Activated CD4-positive, alpha-beta T cell treated with anti-CD3 and anti-CD28 coated beads, Interleukin-2, amount 50 U/mL, for 16 hours (primary cell): Measurements from ENCODE around the gene EXO1.
"Not testable (repeated sequence)": the region's sequence is repeated elsewhere in the genome, so short reads cannot be mapped to it uniquely, and the experiment has no call there.

Experiments
- DNase-seq: peaks from one replicate; pipeline ENCODE4 v3.0.0-alpha.2; 2020

EXO1 gene

DNA sequence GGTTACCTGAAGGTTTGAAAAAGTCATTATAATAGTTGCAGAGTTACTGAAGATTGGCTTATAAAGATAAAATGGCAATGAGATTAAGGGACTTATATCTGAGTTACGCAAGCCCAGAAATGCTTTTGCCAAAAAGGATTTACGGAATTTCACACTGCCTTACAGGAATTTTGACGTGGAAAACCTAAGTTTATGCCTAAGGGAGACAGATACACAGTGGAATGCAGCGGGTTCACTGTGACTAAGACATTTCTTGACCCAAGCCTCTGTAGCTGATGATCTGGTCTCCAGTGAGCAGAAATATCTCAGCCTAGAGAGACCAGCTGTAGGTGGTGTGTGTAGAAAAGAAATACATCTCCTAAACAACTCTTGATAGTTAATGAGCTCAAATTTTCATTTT lies 10.1 kb upstream of the EXO1 start:
- DNase-seq, result no peak

DNA sequence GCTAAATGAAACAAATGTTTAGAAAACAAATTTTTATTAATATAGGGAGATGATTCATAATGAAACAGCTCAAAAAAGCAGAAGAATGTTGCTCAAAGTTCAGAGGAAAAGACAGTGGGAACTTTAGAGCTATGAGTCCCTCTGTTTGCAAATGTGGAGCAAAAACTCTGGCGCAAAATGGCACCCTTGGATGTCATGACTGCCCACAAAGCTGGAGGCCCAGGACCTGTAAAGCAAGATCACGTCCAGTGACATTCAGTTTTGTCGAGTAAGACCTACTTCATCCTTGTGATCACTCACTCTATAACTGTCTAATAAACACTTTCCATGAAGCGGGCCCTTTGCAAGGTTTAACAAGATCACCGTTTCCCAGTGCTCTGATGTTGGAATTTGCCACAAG lies 9.1 kb upstream of the EXO1 start:
- DNase-seq, result no peak

DNA sequence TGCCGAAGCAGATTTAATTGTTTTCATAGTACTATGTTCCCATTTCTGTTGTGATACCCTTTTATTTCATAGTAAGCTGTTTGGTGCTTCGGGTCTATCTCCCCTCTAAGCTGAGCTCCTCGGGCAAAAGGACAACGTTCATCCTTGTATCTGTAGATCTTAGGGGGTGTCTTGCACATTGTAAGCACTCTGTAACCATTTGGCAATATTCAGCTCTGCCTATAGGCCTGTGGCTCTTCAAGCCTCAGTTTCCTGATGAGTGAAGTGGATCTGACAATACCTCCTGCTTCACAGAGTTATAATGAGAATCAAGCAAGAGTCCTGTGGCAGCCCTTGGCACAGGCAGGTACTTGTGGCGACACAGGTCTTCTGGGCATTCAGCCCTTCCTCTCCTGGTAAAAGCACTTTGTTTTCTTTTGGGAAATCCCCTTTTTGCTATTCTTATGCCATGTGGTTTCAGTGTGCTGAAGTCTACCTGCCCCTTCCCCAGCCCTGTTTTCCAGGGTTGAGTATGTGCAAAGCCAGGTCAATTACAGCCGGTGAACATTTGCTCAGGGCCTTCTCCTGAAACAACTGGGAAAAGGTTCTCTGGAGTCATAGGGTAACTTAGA lies 8.5 kb upstream of the EXO1 start:
- DNase-seq, result peak; percentile 15

DNA sequence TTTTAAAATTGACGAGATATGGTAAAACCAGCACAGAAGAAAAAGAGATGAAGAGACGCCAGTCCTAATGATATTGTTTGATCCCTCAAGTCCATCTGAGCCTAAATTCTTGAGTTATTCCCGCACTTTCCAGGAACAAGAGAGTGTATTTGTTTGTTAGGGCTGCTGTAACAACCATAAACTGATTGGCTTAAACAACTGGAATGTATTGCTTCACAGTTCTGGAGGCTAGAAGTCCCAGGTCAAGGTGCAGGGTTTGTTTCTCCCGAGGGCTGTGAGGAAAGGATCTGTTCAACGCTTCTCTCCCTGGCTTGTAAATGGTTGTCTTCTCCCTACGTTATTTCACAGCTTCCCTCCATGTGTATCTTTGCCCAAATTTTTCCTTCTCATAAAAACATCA lies 7.8 kb upstream of the EXO1 start:
- no peak for DNase-seq

DNA sequence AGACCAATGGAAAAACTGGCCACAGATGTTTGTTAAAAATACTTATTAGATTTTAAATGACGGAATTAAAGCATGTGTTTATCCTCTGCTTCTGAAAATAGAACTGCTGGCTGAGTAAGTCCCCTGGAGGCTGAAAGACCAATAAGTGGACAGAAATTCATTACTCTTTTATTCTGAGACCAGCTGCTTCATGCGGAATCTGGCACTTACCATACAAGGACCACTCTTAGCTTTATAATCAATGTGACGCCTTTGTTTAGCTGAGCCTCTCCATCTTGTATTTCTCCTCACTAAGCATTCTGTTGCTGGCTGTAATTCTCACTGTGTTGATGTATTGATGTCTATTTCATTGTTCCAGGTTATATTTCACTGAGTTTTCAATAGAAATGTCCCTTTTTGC lies 6.3 kb upstream of the EXO1 start:
- DNase-seq, result no peak

DNA sequence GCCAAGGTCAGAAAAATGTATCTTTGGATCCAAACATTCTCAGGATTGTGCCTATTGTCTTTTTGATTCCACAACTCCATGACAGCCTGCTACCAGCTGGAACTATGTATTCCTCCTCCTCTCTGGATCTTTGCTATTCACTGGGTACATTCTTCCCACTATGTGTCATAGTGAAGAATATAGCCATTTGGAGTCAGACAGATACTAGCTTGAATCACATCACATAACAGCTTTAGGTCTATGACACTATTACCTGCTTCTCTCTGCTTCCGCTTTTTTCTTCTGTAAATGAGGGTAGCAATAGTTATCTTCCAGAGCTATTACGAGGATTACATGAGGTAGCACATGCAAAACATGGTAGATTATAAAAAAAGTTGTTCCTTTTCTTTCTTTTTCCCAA lies 5.4 kb upstream of the EXO1 start:
- DNase-seq, result no peak

DNA sequence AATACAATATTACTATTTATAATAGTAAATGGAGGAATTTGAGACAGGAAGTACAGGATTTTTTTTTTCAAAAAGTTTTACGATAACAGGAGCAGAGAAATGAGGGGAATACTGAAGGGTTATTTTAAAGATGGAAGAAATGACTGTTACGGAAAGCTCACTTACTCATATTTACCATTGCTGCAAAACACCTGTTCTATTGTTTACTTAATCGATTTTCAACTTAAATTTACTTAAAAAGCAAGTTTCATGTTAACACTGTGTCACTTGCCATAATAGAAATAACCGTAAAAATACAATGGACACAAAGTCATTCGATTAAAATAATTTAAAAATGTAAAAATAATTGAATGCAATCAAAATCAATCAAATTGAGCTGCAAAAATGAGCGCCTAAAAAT lies 3.4 kb upstream of the EXO1 start:
- DNase-seq, result no peak

DNA sequence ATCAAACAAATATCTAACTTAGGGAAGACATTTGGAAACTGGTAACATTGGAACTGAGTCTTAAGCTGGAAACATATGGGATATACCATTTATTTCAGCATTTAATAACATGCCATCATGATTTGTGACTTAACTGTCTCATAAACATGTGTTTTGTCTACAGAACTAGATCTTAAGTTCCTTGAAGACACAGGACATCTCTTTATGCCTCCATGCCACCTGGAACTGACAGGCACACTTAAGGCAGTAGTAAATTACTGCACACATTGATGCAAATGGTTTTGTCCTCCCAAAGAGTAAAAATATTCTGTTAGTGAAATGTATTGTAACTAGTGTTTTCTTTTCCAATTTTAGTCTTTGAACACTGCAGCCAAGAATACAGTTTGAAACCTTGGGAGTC lies 1.6 kb upstream of the EXO1 start:
- no peak for DNase-seq

DNA sequence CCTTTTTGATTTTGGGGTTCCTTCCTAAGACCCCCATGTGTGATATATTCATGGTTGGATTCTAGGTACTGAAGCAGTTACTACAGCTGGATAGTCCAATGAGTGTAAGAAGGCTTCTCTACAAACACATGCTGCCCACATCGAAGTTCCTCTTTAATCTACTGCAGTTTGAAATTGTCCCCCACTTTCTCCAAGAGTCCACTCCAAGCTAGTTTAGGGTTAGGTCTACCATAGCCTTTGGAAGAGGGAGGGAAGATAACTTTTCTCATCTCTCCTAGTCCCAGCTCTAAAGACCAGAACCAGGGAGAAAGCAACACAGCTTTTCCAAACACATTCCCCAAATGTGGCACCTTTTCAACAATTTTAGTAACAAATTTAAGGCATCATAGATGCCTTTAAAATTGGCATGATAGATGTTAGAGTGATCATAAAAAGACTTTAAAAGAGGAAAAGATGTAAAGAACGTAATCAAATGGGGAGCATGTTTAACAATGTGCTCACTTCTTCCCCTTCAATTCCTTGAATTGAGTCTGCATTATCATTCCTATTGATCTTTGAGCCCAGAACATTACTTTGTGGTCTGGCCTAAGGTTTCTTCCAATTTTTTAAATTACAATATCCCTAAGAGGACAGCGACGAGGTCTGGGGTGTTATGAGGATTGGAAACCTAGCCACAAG lies 1.0 kb upstream of the EXO1 start:
- DNase-seq, result no peak

DNA sequence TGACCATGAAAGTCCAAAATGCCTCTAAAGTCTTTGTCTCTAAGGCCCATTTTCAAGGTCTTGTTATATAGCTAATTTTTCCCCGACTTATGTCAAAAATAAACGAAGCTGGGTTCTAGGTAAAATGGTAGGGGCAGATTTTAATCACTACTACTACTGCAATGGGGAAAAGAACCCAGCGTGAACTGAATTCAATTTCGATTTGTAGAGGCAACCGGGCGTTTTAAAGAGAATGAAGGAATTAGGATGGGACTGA lies 536 bp upstream of the EXO1 start:
- DNase-seq, result no peak

DNA sequence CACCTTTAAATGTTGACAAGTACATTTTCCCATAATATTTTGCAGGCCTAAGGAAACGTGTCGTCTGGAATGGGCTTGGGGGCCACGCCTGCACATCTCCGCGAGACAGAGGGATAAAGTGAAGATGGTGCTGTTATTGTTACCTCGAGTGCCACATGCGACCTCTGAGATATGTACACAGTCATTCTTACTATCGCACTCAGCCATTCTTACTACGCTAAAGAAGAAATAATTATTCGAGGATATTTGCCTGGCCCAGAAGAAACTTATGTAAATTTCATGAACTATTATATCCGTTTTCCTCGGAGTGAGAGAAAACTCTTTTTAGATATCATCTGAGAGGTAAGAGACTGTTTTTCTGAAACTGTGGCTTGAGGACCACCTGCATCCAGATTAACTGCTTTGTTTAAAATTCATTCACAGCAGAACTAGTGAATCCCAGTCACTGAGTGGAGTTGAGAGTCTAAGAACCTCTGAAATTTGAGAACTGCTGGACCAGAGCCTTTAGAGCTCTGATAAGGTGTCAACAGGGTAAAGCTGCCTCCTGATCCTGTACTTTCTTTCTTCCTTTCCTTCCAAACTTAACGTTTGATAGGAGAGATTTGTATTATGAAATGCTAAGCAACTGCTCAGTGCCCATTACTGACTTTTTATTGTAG lies 811 bp downstream of the EXO1 start:
- peak; percentile 17 for DNase-seq

DNA sequence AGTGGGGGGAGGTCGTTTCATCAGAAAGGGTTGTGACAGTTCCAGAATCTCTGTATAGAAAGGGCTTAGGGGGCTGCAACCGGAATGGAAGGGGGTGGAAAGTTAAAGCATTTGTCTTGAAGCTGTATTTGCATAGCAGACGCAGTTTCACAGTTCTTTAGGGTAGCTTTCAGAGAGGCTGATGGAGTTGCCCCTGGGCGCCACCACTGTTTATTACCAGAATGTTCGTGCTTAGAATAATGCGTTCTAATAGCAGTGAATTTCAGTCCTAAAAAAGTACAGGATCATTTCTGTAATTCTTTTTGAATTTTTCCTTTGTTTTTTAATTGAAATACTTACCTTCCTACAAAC lies 1.3 kb downstream of the EXO1 start:
- DNase-seq, result no peak

DNA sequence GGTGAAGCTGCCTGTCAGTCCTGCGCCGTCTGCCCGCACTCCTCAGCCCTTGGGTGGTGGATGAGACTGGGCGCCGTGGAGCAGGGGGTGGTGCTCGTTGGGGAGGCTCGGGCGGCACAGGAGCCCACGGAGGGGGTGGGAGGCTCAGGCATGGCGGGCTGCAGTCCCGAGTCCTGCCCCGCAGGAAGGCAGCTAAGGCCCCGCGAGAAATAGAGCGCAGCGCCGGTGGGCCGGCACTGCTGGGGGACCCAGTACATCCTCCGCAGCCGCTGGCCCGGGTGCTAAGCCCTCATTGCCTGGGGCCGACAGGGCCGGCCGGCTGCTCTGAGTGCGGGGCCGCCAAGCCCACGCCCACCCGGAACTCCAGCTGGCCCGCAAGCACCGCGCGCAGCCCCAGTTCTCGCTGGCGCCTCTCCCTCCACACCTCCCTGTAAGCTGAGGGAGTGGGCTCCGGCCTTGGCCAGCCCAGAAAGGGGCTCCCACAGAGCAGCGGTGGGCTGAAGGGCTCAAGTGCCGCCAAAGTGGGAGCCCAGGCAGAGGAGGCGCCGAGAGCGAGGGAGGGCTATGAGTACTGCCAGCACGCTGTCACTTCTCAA lies 7.6 kb downstream of the EXO1 start:
- not testable (repeated sequence) for DNase-seq

DNA sequence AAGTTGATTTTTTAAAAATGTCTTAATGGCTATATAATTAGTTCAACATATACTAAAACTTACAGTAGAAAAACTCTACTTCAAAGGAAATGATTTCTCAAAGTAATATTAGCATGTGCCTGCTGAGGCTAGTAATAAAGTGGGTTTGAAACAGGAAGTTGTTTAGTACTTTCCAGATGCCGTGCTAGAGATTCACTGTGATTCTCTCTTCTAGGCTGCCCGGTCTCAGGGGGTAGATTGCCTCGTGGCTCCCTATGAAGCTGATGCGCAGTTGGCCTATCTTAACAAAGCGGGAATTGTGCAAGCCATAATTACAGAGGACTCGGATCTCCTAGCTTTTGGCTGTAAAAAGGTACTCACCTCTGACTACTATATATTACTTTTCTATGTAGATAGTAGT lies 9.1 kb downstream of the EXO1 start:
- no peak for DNase-seq

DNA sequence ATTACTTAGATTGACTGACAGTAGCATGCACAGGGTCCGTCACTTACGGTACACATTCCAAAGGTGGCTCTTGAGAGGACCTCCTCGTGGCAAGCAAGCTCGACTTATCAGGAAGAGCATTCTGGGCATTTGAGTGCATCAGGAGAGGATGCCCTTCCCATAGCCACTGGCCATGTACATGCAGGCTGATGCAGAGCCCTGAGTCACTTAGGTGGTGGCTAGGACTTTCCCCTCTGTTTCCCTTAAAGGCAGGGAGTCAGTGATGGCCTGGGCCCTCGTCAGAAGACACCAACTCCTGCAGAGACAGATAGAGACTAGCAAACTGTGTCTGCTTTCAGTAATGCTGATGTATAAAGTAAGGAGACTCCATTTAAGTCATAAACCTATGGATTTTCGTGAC lies 12.9 kb downstream of the EXO1 start:
- no peak for DNase-seq

DNA sequence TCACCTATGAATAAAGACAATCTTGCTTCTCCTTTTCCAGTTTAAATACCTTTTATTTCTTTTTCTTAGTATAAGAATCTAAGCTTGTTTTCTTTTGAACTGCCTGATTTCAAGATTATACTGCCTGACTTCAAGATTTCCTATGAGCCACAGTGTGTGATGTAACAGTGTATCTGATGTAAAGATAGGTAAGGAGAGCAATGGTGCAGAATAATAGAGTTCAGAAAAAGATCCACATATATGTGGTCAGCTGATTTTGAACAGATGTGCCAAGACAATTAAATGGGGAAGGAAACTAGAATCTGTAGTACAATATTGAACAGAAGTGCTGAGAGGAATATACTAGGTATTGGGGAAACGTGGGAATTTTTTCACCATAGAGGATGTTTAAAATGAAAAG lies 21.0 kb downstream of the EXO1 start:
- DNase-seq, result no peak

DNA sequence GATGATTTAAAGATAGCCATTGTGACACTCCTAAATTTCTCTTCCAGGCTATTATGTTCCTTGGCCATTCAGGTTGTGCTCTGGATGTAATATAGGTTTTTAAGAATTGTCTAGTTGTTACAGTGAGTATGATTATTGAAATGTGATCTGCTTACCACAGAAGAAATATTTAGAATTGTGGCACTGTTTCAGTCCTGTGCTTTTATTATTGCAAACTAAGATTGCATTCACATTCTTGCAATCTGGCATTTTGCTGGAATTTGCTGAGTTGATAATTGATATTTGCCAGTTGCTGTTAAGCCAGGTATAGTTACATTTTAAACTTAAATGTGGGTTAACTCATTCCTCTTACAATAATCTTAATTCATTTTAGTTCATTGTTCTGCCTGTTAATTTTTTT lies 22.3 kb downstream of the EXO1 start:
- no peak for DNase-seq

DNA sequence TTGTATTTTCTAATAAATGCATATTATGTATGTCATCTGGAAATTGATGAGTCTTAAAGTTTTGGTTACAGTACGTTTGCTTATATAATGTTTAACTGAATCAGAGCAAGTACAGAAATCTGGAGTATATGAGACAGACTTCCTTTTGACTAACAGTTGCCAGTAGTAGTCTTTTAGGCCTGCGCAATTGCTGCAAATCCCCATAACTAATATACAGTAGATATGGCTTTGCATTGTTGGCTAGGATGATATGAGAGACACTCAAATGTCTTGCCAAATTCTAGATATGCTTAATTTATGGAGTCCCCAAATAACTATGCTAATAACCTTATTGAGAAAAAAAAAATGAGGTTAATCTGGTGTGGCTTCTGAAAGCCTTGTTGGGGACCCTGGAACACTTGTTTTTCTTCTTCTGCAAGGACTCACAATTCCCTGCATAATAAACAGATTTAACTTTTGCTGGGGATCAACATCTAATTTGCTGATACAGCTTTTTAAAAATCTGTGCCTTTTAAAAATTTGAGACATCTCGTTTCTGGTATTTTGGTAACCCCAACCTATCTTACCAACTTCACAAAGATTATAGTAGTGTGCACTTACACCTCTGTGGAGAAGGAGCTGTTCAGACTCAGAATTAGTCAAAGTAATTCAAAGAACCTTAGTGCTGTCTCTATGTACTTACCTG lies 22.9 kb downstream of the EXO1 start:
- DNase-seq, result no peak

DNA sequence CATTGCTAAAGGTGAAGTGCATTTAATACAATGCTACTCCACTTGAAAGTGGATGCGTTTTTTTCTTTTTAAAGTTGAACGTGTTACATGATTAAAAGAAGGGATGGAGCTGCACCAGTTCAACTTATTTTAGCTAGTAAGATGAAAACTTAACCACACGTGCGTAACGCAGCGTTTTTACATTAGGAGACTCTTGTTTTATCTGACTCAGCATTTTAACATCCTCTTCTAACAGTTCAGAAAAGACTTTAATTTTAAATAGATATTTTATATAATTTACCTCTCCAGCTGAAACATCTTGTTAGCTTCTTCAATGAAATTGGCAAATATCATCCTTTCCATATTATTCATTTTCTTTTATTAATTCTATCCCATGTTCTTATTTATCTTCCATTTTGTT lies 33.4 kb downstream of the EXO1 start:
- DNase-seq, result no peak

DNA sequence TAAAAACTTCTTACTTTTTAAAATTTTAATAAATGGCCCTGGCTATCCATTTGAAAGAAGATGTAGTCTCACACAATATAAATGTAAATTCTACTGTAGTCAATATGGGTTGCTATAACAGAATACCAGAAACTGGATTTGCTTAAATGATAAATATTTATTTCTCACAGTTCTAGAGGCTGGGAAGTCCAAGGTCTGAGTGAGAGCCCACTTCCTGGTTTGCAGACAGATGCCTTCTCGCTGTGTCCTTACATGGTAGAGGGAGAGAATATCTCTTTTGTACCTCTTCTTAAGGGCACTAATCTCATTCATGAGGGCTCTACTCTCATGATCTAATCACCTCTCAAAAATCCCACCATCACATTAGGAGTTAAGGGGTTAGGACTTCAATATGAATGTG lies 35.2 kb downstream of the EXO1 start:
- no peak for DNase-seq

DNA sequence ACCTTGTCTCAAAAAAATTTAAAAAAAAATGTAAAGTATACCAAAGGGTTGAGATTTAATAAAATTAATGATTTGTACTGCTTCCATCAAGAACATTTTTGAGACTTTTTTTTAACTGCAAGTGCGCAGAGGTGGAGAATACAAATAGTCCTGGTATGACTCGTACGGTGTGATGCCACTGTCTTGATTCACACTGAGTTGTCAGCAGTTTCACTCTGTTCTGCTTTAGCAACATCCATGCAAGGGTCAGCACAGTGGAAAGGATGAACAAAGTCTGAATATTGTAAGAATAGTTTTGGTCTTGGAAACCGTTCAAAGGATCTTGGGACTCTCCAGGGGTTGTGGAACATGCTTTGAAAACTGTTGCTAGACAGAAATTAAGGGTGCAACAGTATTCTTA lies 40.2 kb downstream of the EXO1 start:
- peak; percentile 21 for DNase-seq

DNA sequence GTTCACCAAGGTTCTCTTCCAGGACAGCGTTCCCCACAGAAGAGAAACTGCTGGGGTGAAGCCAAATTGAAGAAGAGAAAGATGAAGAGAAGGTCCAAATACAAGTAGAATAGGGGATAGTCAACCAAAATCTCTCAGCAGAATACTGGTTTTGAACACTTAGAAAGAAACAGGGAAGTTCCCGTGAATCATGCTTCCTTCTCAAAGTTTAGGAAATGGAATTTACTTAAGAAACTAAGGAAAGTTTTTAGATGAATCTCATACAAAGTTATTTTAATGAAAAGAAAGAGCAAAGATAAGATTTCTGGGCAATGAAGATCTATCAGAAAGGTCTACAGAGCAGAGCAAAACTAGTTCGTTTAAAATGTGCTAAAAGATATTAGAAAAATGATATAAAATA lies 43.3 kb downstream of the EXO1 start:
- no peak for DNase-seq

DNA sequence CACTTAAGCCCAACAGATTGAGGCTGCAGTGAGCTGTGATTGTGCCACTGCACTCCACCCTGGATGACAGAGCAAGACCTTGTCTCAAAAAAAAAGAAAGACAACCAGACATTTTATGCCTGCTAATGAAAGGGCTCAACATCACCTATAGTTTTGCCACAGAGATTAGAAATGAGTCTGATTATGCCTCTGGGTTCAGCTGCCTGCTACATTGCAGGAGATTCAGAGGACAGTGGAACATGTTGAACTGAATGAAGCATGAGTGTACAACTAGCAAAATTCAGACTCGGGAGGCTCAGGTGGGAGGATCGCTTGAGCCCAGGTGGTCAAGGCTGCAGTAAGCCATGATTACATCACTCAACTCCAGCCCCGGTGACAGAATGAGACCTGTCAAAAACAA lies 46.0 kb downstream of the EXO1 start:
- DNase-seq, result no peak

DNA sequence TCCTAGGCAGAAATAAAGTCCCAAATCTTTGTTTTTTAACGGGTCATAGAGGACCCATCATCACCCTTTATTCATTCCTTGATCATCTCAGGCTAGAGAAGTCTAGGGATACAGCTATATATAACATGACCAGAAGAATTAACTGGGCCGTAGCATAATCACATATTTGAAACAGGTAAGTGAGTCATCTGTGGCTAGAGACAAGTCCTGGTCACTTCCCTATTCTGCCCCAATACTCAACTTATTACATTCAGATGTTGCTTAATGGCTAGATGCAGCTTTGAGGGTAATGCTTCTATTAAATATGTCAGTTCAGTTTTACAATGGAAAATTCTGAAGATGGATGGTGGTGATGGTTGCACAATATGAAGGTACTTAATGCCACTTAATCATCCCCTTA lies 47.0 kb downstream of the EXO1 start:
- no peak for DNase-seq

DNA sequence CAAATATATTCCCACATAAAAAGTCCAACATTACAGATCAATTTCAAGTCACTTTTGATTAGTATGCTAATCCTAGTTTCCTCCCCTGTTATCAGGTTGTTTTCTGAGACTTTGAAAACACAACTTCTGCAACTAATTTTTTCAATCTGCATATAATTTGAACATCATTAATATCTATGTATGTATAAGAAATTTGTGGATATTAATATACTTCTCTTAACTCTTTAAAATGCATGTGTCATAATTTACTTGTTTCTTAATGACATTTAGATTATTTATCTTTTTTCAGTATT lies 48.6 kb downstream of the EXO1 start:
- DNase-seq, result no peak
